Measurements from ENCODE around the gene NOX3. TPM values are rescaled to one million over a fixed set of nuclear protein-coding genes. Genes with fewer than 3 reads are reported as not detected.

The NOX3 gene
- total RNA-seq, 2 experiments from 2014 or later, result not detected

DNA sequence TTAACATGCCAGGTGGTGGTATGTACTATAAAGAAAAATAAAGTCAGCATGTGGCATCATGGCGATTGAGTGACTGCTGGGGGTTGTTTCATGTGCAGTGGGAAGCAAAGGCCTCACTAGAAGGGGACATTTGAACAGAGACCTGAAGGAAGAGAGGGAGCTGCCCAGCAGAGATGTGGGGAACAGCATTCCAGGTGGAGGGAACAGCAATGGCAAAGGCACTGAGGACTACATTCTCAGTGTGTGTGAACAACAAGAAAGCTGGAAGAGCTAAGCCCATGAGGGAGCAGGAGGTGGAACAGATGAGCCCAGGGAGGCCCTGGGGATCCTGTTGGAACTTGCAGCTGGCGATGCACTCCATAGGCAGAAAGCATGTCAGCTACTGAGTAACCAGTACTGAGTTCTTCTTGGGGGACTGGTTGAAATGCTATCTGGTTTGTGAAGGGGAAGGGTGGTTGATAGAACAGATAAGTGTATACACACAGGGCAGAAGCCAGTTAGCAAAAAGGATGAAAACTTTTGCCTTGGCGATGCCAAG, 29.2 kb downstream of the NOX3 start:
- TF ChIP-seq, protein P1, sequence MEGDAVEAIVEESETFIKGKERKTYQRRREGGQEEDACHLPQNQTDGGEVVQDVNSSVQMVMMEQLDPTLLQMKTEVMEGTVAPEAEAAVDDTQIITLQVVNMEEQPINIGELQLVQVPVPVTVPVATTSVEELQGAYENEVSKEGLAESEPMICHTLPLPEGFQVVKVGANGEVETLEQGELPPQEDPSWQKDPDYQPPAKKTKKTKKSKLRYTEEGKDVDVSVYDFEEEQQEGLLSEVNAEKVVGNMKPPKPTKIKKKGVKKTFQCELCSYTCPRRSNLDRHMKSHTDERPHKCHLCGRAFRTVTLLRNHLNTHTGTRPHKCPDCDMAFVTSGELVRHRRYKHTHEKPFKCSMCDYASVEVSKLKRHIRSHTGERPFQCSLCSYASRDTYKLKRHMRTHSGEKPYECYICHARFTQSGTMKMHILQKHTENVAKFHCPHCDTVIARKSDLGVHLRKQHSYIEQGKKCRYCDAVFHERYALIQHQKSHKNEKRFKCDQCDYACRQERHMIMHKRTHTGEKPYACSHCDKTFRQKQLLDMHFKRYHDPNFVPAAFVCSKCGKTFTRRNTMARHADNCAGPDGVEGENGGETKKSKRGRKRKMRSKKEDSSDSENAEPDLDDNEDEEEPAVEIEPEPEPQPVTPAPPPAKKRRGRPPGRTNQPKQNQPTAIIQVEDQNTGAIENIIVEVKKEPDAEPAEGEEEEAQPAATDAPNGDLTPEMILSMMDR (IDR thresholded peaks at IDR 0.05), result no peak
- POLR2A ChIA-PET, result no interaction called here
- H3K36me3 Mint-ChIP-seq (ENCODE audit: low read depth), result no peaks in the 10 kb centered on the region
- H3K27me3 Mint-ChIP-seq, result no peaks in the 10 kb centered on the region
- no peaks in the 10 kb centered on the region for H3K4me1 Mint-ChIP-seq (ENCODE audit: low read depth)
- no peaks in the 10 kb centered on the region for H3K27me3 ChIP-seq (ENCODE audit: control insufficient read depth in 1 of 2, insufficient read depth in 2 of 2, low read length in 2 of 2)
- H3K36me3 ChIP-seq (ENCODE audit: insufficient read depth, low read length), result no peaks in the 10 kb centered on the region
- no peak overlapping the region for H3K27ac ChIP-seq (ENCODE audit: low read depth in 1 of 2, low read length in 2 of 2)
- DNase-seq (no peak), ATAC-seq (ENCODE audit: poor library complexity) (no peak)
- intact Hi-C loops (cut with DNase I, micrococcal nuclease), result no loop called here
- no peaks in the 10 kb centered on the region for H3K9me3 Mint-ChIP-seq
- no peaks in the 10 kb centered on the region for H3K4me1 ChIP-seq (ENCODE audit: insufficient read depth, low read length)
- no peak overlapping the region for H3K27ac Mint-ChIP-seq
- H3K4me3 Mint-ChIP-seq, result no peak overlapping the region
- no peaks in the 10 kb centered on the region for H3K9me3 ChIP-seq (ENCODE audit: control insufficient read depth in 1 of 2, insufficient read depth in 1 of 2, low read length in 2 of 2)
- CTCF ChIA-PET, result interaction anchor here (0.6 kb wide), 1 partner anchor 24 kb away, joined by 3 read pairs; no protein-coding TSS in a partner anchor
- H3K4me3 ChIP-seq (ENCODE audit: low read length), result no peak overlapping the region

DNA sequence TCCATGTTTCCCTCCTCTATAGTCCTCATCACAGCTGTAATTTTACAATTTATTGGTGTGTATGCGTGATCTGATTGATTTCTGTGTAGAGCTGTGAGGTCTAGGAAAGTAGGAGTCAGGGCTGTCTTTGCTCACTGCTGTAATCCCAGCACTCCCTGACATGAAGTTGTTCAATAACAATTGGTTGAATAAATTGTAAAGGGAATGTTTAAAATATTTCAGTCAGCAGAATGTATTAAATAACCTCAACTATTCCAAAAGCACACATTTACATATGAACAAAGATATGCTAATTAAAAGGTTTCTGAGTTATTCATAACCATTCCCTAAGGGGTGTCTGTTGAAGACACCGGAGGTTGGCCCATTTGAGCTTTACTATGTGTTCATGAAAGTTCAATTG, 31.5 kb downstream of the NOX3 start:
- peaks cover 20% of the 10 kb centered on the region for H3K4me1 Mint-ChIP-seq (ENCODE audit: low read depth)
- TF ChIP-seq, protein P1 (IDR thresholded peaks at IDR 0.05), result no peak
- no peak overlapping the region for H3K27ac Mint-ChIP-seq
- POLR2A ChIA-PET, result no interaction called here
- intact Hi-C loops (cut with DNase I, micrococcal nuclease), result no loop called here
- Histone ChIP-seq H3K36me3 (ENCODE audit: insufficient read depth, low read length) (no peaks in the 10 kb centered on the region), H3K4me3 (ENCODE audit: low read length) (no peak overlapping the region), H3K9me3 (ENCODE audit: control insufficient read depth in 1 of 2, insufficient read depth in 1 of 2, low read length in 2 of 2) (no peaks in the 10 kb centered on the region), H3K27me3 (ENCODE audit: control insufficient read depth in 1 of 2, insufficient read depth in 2 of 2, low read length in 2 of 2) (no peaks in the 10 kb centered on the region), H3K4me1 (ENCODE audit: insufficient read depth, low read length) (peaks cover 7% of the 10 kb centered on the region), H3K27ac (ENCODE audit: low read depth in 1 of 2, low read length in 2 of 2) (no peak overlapping the region)
- ATAC-seq (ENCODE audit: poor library complexity) (no peak), DNase-seq (no peak)
- CTCF ChIA-PET, result no interaction called here
- H3K4me3 Mint-ChIP-seq, result no peak overlapping the region
- H3K27me3 Mint-ChIP-seq, result no peaks in the 10 kb centered on the region
- no peaks in the 10 kb centered on the region for H3K36me3 Mint-ChIP-seq (ENCODE audit: low read depth)
- no peaks in the 10 kb centered on the region for H3K9me3 Mint-ChIP-seq

DNA sequence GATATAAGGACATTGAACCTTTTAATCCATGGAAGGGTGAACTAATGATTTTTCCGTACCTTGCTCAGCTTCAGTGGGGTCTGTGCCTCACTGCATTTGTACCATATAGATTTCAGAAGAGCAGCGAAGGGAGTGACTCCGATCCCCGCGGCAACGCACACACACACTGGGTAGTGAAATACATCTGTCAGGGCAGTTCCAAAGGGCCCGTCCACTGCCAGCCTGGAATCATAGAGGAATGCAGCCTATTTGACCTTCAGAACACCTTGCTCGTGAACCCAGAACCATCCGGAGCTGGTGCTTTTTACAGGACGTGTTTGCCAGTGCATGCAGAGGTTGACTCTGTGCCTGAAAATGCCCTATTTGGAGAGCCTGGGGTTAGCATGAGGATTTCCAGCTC, 33.0 kb downstream of the NOX3 start:
- H3K36me3 ChIP-seq (ENCODE audit: insufficient read depth, low read length), result no peaks in the 10 kb centered on the region
- Mint-ChIP-seq H3K27ac (no peak overlapping the region), H3K9me3 (no peaks in the 10 kb centered on the region), H3K27me3 (no peaks in the 10 kb centered on the region), H3K36me3 (ENCODE audit: low read depth) (no peaks in the 10 kb centered on the region), H3K4me3 (no peak overlapping the region), H3K4me1 (ENCODE audit: low read depth) (peaks cover 36% of the 10 kb centered on the region)
- no peaks in the 10 kb centered on the region for H3K9me3 ChIP-seq (ENCODE audit: control insufficient read depth in 1 of 2, insufficient read depth in 1 of 2, low read length in 2 of 2)
- H3K27me3 ChIP-seq (ENCODE audit: control insufficient read depth in 1 of 2, insufficient read depth in 2 of 2, low read length in 2 of 2), result no peaks in the 10 kb centered on the region
- TF ChIP-seq, protein P1 (IDR thresholded peaks at IDR 0.05), result no peak
- H3K4me1 ChIP-seq (ENCODE audit: insufficient read depth, low read length), result peaks cover 15% of the 10 kb centered on the region
- no peak for DNase-seq
- ChIA-PET CTCF (no interaction called here), POLR2A (no interaction called here)
- intact Hi-C loops (cut with DNase I, micrococcal nuclease), result no loop called here
- H3K27ac ChIP-seq (ENCODE audit: low read depth in 1 of 2, low read length in 2 of 2), result no peak overlapping the region
- no peak for ATAC-seq (ENCODE audit: poor library complexity)
- no peak overlapping the region for H3K4me3 ChIP-seq (ENCODE audit: low read length)

Data from CD4-positive, alpha-beta T cell (primary cell).